ENCODE results near the gene NOL12. TPM values are rescaled to one million over a fixed set of nuclear protein-coding genes. Genes with fewer than 3 reads are reported as not detected.

Gene NOL12
- total RNA-seq, 2 donors from 2014 or later, result 21.9 to 26.8 TPM

DNA sequence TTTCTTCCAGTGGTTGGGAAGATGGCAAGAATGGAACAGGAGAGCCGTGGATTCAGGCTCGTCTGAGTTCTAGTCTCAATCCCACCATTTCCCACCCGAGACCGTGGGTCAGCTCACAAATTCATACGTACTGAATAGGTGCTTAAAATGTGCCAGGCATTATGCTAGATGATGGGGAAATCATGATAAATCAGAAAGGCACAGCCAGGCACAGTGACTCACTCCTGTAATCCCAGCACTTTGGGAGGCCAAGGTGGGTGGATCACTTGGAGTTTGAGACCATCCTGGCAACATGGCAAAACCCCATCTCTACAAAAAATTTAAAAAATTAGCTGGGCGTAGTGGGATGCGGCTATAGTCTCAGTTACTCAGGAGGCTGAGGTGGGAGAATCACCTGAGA is 17.8 kb downstream of the NOL12 start:
- H3K4me1 ChIP-seq (ENCODE audit: control insufficient read depth, insufficient read depth, low read length), result no peaks in the 10 kb centered on the region
- peaks cover 65% of the 10 kb centered on the region for H3K36me3 ChIP-seq (ENCODE audit: control insufficient read depth, insufficient read depth, low read length)
- H3K9me3 ChIP-seq (ENCODE audit: control insufficient read depth, low read length), result no peaks in the 10 kb centered on the region
- H3K4me3 ChIP-seq (ENCODE audit: low read length), result no peak overlapping the region
- Mint-ChIP-seq H3K9me3 (no peaks in the 10 kb centered on the region), H3K27ac (no peak overlapping the region), H3K4me1 (no peaks in the 10 kb centered on the region), H3K27me3 (ENCODE audit: insufficient read depth) (no peaks in the 10 kb centered on the region), H3K4me3 (no peak overlapping the region), H3K36me3 (ENCODE audit: low read depth) (peaks cover 56% of the 10 kb centered on the region)
- DNase-seq, result no peak
- no peak overlapping the region for H3K9ac ChIP-seq (ENCODE audit: extremely low read depth, low read length, poor library complexity, severe bottlenecking)
- no peaks in the 10 kb centered on the region for H3K27me3 ChIP-seq (ENCODE audit: control insufficient read depth, insufficient read depth, low read length, poor library complexity, severe bottlenecking)
- H3K27ac ChIP-seq (ENCODE audit: low read depth, low read length), result no peak overlapping the region
- TF ChIP-seq, protein P1, sequence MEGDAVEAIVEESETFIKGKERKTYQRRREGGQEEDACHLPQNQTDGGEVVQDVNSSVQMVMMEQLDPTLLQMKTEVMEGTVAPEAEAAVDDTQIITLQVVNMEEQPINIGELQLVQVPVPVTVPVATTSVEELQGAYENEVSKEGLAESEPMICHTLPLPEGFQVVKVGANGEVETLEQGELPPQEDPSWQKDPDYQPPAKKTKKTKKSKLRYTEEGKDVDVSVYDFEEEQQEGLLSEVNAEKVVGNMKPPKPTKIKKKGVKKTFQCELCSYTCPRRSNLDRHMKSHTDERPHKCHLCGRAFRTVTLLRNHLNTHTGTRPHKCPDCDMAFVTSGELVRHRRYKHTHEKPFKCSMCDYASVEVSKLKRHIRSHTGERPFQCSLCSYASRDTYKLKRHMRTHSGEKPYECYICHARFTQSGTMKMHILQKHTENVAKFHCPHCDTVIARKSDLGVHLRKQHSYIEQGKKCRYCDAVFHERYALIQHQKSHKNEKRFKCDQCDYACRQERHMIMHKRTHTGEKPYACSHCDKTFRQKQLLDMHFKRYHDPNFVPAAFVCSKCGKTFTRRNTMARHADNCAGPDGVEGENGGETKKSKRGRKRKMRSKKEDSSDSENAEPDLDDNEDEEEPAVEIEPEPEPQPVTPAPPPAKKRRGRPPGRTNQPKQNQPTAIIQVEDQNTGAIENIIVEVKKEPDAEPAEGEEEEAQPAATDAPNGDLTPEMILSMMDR (conservative IDR thresholded peaks at IDR 0.05), result no peak
- WGBS, 2 experiments (ENCODE audit: insufficient coverage in 1 of 2, insufficient read length in 1 of 2), result 91 to 100% methylated on average over 1 to 7 of the region's 7 CpGs

DNA sequence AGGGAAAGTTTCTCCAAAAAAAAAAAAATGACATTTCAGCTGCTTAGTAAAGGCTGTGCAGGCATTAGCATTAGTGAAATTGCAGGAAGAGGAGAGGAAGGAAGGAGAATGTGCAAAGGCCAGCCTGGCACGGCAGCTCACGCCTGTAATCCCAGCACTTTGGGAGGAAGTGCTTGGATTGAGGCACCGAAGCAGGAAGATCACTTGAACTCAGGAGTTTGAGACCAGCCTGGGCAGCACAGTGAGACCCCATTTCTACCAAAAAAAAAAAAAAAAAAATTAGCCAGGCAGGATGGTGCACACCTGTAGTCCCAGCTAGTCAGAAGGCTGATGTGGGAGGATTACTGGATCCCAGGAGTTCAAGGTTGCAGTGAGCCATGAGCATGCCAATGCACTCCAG is 18.5 kb downstream of the NOL12 start:
- DNase-seq, result no peak
- H3K36me3 Mint-ChIP-seq (ENCODE audit: low read depth), result peaks cover 52% of the 10 kb centered on the region
- H3K4me1 Mint-ChIP-seq, result no peaks in the 10 kb centered on the region
- H3K9me3 Mint-ChIP-seq, result no peaks in the 10 kb centered on the region
- no peak overlapping the region for H3K4me3 Mint-ChIP-seq
- Histone ChIP-seq H3K4me3 (ENCODE audit: low read length) (no peak overlapping the region), H3K27ac (ENCODE audit: low read depth, low read length) (no peak overlapping the region), H3K36me3 (ENCODE audit: control insufficient read depth, insufficient read depth, low read length) (peaks cover 60% of the 10 kb centered on the region), H3K9me3 (ENCODE audit: control insufficient read depth, low read length) (no peaks in the 10 kb centered on the region), H3K4me1 (ENCODE audit: control insufficient read depth, insufficient read depth, low read length) (no peaks in the 10 kb centered on the region), H3K27me3 (ENCODE audit: control insufficient read depth, insufficient read depth, low read length, poor library complexity, severe bottlenecking) (no peaks in the 10 kb centered on the region), H3K9ac (ENCODE audit: extremely low read depth, low read length, poor library complexity, severe bottlenecking) (no peak overlapping the region)
- H3K27me3 Mint-ChIP-seq (ENCODE audit: insufficient read depth), result no peaks in the 10 kb centered on the region
- TF ChIP-seq, protein P1 (conservative IDR thresholded peaks at IDR 0.05), result no peak
- WGBS, 2 experiments (ENCODE audit: insufficient coverage in 1 of 2, insufficient read length in 1 of 2), result 83 to 100% methylated on average over 2 to 3 of the region's 3 CpGs
- H3K27ac Mint-ChIP-seq, result no peak overlapping the region

DNA sequence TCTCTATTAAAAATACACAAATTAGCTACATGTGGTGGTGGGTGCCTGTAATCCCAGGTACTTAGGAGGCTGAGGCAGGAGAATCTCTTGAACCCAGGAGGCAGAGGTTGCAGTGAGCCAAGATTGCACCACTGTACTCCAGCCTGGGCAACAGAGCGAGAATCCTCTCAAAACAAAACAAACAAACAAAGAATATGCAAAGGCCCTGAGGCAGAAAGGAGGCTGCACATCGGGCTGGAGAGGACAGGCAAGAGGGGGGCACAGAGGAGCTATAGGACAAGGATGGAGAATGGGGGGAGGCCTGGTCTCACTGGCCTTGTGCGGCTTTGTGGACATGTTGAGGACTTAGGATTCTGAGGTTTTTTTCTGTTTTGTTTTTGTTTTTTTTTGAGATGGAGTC is 19.1 kb downstream of the NOL12 start:
- Histone ChIP-seq H3K9me3 (ENCODE audit: control insufficient read depth, low read length) (no peaks in the 10 kb centered on the region), H3K27ac (ENCODE audit: low read depth, low read length) (no peak overlapping the region), H3K36me3 (ENCODE audit: control insufficient read depth, insufficient read depth, low read length) (peaks cover 59% of the 10 kb centered on the region), H3K27me3 (ENCODE audit: control insufficient read depth, insufficient read depth, low read length, poor library complexity, severe bottlenecking) (no peaks in the 10 kb centered on the region), H3K4me1 (ENCODE audit: control insufficient read depth, insufficient read depth, low read length) (no peaks in the 10 kb centered on the region), H3K4me3 (ENCODE audit: low read length) (no peak overlapping the region), H3K9ac (ENCODE audit: extremely low read depth, low read length, poor library complexity, severe bottlenecking) (no peak overlapping the region)
- H3K36me3 Mint-ChIP-seq (ENCODE audit: low read depth), result peaks cover 55% of the 10 kb centered on the region
- 80 to 97% methylated on average over 1 to 3 of the region's 3 CpGs for WGBS, 2 experiments (ENCODE audit: insufficient coverage in 1 of 2, insufficient read length in 1 of 2)
- TF ChIP-seq, protein P1 (conservative IDR thresholded peaks at IDR 0.05), result no peak
- no peak for DNase-seq
- H3K4me3 Mint-ChIP-seq, result no peak overlapping the region
- H3K27ac Mint-ChIP-seq, result no peak overlapping the region
- H3K27me3 Mint-ChIP-seq (ENCODE audit: insufficient read depth), result no peaks in the 10 kb centered on the region
- no peaks in the 10 kb centered on the region for H3K9me3 Mint-ChIP-seq
- H3K4me1 Mint-ChIP-seq, result no peaks in the 10 kb centered on the region
